Measurements from ENCODE around the gene SLC34A3.
A peak's percentile ranks its signal among the peaks of the same experiment; 100 is the strongest.
"Not testable (repeated sequence)": the region's sequence is repeated elsewhere in the genome, so short reads cannot be mapped to it uniquely, and the experiment has no call there.

Gene SLC34A3

DNA sequence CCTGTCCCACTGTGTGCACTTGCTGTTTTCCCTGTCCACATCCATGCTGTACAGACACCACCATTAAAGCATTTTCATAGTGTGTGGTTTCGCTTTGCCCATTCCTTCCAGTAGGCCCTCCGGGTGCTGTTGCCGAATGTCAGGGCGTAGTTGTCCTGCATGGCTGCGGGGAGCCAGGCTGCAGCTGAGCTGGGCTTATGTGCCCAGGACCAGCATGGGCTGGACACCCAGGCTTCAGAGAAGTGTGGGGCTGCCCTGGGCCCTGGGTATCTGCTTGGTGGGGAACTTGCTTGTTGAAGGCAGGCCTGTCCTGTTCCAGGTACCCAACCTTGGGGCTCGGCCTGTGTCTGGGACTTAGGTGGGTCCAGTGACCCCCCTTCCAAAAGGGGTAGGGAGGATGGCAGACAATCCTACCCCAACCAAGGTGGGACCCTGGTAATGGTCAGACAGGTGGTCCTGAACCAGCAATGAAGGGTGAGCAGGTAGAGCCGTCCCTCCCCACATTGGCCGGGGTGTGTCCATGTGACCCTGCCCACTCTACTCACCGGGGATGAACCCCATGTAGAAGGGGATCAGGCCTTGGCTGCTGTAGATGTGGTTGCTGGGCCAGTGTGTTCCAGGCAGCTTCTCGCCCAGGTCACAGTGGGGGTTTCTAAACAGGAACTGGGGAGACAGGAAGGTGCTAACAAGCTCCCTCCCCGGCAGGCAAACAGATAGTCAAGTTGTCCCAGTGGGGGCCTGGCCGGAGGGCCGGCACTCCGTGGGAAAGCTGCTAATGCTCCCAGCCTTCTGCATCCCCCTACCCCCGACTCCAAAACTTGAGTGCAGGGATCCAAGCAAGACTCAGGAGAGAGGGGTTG, 13.2 kb downstream of the SLC34A3 start:
- no peak for DNase-seq

DNA sequence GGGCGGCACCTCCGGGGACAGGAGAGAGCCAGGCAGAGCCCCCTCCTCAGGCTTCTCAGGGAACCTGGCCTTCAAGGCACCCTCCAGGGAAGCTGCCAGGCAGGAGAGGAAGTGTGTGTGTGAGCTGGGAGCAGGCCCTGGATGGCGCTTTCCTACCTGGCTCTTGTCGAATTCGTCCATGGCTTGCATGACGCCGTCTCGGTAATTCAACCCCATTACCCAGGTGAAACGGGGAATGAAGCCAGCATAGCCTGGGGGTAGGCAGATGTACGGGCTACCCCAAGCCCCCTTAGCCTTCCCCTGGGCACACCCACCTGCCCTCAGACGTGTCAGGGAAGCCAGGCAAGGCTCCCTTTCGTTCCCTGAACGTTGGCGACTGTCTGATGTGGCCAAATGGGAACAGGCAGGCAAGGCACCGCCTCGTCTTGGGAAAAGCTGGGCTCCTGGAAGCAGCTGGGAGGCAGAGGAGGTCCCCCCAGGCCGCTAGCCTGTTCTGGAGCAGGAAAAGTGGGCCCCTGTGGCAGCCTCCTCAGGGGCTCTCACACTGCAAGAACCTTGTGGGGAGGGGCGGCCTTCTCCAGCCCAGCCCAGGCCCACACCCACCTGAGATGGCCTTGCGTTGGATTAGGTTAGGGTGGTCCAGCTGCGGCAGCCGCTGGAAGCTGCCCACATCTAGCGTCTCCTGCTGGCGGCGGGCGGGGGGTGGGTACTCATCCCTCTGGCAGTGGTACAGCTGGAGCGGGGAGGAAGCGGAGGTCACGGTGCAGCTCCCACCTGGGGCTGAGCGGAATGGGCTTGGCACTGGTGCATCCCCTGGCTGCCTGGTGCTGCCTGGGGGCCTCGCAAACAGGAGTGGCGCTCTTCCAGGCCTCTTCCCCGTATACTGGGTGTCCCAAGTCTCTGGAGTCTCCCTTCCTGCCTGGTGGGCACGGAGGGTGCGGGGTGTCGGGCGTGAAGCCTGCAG, 14.1 kb downstream of the SLC34A3 start:
- DNase-seq = no peak

DNA sequence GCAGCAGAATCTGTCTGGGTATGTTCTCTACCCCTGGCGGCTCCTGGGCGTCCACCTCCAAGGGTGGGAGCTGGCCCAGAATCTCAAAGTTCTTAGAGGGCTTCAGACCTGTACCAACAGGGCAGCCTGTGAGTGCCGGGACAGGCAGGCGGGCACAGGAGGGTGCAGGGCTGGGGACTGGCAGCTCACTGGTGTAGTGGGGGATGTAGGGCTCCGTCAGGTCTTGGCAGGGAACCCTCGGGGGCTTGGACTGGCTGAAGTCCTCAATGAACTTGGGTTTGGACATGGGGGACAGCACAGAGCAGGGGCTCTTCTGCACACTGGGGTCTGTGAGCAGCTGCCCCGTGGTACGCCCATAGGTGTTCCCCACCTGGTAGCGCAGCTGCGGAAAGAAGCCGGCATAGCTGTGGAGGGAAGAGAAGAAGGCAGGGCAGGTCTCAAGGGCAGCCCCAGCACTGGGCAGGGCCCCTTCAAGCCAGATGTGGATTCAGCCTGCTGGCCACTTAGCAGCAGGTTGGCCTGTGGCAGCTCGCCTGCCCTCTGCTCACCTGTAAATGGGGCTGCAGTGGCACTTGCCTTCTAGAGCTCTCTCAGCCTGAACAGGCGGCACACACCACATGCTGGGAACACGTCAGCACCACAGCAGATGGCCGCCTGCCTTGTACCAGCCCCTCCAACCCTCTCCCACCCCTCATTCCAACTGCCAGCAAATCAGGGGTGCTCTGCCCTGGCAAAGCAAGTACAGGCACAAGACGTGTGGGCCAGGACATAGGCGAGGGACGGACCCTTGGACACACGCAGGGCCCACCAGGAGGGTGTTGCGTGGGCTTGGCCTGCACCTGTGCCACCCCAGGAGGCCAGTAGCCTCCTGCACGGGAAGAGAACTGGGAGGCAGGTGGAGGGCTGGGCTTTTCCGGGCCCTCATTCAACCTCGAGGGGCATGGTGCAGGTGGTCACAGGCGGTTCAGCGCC, 15.0 kb downstream of the SLC34A3 start:
- DNase-seq = no peak

DNA sequence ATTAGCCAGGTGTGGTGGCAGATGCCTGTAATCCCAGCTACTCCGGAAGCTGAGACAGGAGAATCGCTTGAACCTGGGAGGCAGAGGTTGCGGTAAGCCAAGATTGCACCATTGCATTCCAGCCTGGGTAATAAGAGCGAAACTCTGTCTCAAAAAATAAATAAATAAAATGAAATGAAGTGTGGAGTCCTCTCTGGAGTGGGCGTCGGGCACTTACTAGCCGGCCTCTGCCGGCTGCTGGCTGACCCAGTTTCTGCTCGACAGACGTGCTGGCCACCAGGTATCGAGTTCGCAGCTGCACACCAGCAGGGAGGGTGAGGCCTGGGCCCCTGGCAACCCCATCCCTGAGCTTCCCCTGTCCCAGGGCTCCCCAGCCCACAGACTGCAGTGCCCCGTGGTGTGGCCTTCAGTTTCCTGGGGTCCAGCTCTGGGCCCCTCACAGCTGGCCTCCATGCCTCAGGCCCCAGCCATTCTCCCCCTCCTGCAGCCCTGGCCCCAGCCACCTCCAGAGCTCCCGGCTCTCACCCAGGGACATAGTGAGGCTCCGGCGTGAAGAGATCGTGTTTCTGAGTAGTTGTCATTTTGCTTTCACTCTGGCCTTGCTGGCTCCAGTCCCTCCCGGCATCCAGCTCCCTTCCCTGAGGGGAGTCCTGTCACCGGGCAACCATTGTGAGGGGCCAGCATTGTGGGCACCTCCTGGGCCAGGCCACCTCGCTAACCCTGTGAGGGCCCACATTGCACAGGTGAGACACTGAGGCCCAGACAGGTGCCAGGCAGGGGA, 16.6 kb downstream of the SLC34A3 start:
- no peak for DNase-seq

DNA sequence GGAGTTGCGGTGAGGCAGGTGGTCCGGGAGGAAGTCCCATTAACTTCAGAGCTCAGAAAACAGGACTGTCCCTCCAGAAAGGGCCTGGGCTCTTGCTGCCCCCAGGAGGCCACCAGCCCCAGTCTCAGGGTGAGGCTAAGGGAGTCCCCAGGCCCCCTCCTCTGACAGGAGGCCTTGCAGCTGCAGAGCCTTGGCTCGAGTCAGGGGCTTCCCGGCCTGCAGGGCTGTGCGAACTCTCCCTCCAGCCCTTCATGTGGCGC, 17.1 kb downstream of the SLC34A3 start:
- no peak for DNase-seq

DNA sequence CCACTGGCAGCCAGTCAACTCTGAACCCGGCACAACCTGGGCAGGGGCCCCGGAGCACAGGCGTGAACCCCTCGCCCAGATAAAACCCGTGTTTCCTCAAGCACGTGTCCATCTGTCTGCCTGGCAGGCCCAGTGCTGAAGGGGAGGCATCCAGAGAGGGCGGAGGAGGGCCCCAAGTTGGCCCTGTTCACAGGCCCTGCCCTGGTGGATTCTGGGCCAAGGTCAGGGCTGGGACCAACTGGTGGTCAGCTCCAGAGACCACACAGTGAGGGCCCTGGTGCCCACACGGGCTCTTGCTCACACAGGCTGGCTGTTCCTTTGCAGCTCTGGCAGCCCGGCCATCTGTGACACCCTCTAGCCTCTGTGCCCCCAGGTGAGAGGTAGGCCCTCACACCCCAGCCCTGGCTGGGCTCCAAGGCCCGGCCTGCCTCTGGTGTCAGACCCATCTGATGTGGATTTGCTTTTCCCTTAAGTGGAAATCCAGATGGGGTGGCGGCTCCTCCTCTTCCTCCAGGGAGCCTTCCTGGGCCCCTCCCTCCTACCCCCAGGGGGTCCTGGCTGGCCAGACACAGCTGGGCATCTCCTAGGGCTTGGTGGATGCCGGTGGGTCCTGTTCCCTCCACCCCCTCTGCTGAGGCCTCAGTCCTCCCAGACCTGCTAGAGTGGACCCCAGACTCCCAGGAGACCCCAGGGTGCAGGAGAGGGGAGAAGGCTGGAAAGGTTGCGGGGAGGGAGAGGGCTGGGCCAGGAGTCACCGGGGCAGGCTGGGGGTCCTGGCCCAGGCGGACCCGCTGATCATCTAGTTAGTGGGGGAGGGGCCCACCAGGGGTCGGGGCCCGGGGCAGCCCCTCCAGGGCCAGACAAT, 19.9 kb downstream of the SLC34A3 start:
- DNase-seq = no peak

DNA sequence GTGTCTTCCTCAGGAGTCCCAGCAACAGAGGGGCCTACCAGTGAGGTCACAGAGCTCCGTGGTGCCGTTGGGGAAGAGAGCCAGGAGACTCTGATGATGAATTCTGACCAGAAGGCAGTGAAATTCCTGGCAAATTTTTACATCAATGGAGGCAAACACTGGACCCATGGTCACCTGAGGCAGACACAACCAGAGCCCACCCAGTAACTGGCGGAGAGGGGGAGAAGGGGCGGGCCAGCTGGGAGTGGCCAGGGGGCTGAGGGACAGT, 20.4 kb downstream of the SLC34A3 start, which contains the start of gene STPG3:
STPG3 (plus strand) TSS at position 93 of the 268 bp plus-strand sequence; CDS start at position 94, 1 bp downstream.
- no peak for DNase-seq

DNA sequence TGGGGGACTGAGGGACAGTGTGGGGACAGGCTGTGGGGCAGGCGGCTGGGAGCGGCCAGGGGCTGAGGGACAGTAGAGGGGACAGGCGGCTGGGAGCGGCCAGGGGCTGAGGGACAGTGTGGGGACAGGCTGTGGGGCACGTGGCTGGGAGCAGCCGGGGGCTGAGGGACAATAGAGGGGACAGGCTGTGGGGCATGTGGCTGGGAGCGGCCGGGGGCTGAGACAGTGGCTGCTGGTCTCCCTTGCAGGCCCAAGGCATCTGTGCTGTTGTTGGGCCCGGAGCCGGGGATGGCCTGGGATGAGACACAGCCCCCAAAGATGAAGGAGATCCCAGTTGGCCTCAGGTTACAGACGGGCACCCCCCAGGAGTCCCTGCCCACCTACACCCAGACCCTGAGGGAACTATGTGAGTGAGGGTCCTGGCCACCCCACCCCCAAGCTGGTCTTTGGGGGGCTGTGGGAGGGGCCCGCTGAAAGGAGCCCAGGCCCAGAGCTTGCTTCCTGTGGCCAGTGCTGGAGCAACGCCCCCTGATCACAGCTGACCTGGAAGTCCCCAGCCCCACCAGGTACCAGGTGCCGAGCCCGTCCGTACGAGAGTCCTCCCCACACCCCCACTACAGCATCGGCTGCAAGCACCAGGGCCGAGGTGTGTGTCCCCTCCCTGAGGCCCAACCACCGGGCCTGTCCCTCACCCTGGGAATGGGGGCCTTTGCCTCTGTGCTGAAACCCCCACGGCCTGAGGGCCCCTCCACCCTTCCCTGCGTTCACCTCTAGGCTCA, 21.0 kb downstream of the SLC34A3 start:
- no peak for DNase-seq

DNA sequence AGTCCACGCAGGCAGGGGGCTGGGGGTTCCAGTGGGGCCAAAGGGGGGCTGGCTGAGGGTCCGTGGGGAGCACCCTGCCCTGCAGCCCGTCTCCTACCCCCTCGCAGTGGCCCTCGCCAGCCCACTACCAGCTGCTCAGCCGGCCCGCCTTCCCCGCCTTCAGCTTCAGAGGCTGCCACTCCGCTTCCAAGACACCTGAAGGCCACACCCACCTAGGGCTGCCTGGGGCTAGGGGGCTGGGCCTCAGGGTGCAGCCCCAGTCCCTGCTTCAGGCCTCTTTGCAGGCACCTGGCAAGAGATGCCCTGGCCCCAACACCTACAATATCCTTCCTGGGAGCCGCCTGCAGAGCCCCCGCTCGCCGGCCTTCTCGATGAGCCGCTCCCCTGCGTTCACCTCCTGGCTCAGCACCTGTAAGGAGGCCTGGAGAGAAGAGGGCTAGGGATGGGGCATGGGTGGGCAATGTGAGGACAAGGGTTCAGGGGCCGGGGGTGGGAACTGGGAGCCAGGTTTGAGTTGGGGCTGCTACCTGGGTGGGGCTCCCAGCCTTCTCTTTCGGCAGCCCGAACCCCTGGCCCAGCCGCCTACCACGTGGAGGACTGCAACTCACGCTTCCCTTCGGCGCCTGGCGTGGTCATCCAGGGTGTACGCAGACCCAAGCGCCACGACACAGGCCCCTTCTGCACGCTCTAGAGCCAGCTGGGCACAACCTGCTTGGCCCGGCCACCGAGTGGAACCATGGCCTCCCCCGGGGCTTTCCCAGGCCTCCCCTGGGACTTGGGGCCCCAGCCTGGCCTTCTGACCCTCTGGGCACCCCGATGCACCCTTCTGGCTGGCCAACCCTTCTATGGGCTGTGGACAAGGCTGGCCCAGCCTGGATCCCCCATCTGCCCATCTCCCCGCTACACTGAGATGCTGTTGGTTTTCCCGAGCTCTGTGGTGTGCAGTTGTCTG, 22.1 kb downstream of the SLC34A3 start:
- DNase-seq = no peak

DNA sequence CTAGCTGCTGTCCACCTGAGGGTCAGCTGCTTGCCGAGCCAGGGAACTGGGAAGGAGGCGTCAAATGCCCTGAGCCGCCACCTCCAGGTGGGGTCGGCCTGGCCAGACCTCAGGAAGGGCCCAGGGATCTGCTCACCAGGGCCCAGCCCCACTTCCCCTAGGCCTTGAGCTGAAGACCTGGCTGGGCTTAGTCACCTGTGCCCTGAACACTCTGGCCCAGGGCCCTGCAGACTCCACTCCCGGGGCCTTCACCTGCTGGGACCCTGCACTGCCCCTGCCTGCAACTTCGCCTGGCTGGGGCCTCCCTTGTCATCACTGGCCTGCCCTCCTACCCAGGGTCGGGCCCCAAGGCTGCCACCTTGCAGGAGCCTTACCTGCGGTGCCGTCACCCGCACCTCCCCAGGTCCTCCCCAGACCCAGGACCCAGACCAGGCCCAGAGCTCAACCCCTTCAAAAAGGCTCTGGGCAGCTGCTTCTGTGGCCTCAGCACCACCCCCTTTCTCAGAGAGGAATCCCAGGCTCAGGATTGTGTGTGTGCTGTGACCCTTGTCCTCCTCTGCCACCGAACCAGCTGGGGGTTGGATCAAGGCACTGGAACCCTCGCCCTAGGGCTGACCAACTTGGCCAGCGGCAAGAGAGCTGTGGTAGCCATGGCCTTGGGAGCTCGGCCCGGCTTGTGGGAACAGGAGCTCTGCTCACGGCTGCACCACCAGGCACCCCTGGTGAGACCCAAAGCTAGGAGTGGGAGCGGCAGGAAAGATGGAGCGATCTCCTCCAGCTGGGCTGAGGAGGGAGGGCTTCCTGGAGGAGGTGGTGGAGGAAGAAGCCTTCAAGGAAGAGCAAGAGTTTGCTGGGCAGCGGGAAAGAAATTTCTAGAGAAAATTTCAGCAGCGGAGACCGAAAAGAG, 23.3 kb downstream of the SLC34A3 start:
- DNase-seq = no peak

DNA sequence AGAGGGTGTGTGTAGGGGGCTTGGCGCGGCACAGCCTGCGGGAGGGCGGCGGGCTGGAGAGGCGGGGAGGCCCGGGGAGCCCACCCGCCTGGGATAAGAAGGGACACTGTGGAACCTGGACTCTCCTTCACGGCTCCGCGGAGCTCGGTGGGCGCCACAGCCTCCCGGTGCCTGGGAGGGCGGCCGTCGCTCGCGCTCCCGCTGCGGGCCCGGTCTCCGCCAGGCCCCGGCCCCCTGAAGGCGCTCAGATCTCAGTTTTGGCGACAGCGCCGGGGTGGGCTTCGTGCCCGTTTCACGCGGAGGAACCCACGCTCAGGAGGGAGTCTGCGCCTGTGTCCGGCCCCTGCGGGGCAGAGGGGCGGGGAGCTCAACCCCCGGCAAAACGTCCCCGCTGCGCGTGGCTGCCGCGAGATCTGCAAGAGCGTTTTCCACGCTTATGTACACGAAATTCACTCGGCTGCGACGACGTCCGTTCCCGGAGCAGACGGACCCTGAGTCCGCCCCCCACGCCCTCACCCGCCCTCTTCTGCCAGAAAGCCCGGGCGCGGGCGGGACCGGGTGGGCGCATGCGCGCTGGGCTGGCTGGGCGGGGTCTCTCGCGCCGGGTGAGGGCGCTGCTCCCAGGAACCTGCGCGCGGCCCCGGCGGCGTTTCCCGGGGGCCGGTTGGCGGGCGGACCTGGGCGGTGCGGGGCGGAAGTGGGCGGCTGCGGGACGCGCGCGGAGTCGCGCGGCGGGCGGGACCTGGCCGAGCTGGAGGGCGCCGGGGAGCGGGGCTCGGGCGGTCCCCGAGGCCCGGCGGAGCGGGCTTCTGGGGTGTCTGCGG, 24.1 kb downstream of the SLC34A3 start, which contains the start of gene NELFB:
NELFB (plus strand) TSS at position 704 of the 824 bp plus-strand sequence.
- peak; percentile 77 for DNase-seq

DNA sequence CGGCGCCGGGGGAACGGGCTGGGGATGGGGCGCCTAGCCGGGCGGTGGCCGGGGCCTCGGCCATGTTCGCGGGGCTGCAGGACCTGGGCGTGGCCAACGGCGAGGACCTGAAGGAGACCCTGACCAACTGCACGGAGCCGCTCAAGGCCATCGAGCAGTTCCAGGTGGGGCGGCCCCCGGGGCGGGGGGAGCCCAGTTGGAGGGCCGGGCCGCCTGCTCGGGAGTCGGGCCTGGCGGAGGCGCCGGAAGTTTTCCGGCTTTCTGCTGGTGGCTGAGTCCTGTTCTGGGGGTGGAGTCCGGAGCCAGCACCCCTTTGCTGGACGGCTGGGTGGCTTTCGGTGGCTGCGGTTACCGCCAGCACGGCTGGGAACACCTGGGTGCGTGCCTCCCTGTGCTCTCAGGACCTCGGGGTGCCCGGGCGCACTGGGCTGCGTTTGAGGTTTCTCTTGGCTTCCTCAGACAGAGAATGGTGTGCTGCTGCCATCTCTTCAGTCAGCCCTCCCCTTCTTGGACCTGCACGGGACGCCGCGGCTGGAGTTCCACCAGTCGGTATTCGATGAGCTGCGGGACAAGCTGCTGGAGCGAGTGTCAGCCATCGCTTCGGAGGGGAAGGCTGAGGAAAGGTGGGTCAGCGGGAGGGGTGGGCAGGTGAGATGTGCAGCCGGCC, 24.9 kb downstream of the SLC34A3 start:
- no peak for DNase-seq

DNA sequence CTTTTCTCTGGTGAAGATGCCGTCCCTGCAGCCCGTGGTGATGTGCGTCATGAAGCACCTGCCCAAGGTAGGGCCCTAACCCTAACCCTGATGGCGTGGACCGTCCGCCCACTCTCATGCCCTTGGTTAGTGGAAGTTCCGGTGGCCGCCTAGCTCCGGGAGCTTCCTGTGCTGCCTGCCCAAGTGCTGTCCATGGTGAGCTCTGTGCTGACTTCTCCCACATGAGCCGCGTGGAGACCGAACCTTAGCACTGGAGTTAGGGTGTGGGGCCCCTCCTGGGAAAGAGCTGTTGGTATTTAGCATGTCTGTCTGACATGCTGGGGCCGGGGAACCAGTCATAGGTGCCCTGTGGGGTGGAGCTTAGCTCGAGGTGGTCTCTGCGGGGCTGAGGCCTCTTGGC, 25.7 kb downstream of the SLC34A3 start:
- DNase-seq = no peak

DNA sequence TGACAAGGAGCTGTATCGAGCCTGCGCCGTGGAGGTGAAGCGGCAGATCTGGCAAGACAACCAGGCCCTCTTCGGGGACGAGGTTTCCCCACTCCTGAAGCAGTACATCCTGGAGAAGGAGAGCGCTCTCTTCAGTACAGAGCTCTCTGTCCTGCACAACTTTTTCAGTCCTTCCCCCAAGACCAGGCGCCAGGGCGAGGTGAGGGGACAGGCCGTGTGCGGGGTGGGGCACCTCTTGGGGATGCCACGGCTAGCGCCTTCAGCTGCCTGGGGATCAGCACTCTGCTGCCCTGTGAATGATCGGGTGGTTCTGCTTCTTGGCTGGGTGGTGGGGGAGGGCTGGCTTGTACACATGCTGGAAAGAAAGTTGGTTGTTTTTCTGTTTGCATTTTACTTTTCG, 26.2 kb downstream of the SLC34A3 start:
- DNase-seq = no peak

DNA sequence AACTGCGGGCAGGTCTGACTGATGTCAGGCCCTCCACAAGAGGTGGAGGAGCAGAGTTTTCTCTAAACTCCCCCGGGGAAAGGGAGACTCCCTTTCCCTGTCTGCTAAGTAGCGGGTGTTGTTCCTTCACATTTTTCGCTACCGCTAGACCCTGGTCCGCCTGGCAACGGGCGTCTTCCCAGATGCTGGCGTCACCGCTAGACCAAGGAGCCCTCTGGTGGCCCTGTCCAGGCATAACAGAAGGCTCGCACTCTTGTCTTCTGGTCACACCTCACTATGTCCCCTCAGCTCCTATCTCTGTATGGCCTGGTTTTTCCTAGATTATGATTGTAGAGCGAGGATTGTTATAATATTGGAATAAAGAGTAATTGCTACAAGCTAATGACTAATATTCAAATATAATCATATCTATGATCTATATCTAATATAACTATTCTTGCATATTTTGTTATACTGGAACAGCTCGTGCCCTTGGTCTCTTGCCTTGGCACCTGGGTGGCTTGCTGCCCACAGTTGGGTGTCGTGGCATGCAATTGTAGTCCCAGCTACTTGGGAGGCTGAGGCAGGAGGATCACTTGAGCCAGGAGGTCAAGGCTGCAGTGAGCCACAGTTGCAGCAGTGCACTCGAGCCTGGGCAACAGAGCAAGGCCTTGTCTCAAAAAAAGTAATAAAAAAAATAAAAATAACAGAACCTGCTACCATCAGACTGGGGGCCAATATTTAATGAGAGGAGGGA, 31.6 kb downstream of the SLC34A3 start:
- DNase-seq = not testable (repeated sequence)

DNA sequence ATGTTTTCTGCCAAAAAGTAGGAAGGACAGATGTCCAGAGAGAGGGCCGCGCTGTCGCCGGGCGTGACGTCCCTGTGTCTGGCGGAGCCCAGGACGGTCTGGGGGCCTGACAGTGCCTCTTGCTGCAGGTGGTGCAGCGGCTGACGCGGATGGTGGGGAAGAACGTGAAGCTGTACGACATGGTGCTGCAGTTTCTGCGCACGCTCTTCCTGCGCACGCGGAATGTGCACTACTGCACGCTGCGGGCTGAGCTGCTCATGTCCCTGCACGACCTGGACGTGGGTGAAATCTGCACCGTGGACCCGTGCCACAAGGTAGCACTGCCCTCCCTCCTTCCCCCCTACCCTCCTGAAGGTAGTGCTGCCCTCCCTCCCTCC, 32.2 kb downstream of the SLC34A3 start:
- no peak for DNase-seq

Data from NCI-H748 treated with DMSO at 0.1 percent for 48 hours (cell line).